GM18861 (cell line): ENCODE results near the gene CNOT9.
A peak's percentile ranks its signal among the peaks of the same experiment; 100 is the strongest.

Experiments used
- ATAC-seq: cut with Tn5 transposase; IDR thresholded peaks from one replicate; pipeline ENCODE4 v1.9.1; 2021; ENCODE audit not compliant: unreplicated experiment

Gene CNOT9

DNA sequence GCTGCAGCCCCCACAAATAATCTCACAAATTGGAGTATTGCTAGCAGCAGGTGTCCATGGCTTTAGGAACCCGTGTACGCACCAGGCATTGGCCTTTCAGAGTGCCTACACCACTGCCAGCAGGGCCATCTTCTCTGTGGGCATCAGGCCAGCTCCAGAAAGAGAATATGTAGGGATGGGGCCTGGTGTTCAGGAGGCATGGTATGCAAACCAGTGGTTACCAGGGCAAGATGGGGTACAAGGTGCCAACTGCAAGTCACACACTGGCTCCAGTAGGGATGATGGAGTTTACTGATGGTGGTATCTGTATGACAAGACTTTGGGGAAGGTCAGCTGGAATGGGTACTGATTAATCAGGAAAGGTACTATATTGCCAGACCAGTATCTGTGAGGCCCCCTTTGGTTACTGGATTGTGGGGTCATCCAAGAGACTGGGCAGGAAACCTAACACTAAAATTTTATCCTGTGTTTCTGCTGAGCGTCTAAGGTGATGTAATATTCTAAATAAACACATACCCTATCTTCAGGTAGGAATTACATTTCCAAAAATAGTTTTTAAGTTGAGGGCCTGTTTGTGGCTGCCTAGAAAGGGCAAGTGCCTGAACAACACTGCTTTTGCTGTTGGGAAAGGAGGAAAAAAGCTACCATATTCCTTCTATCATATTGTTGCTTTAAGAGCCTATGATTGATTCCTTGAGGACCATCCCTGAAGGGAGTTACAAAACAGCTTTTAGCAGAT is 9.0 kb downstream of the CNOT9 start:
- ATAC-seq = no peak

DNA sequence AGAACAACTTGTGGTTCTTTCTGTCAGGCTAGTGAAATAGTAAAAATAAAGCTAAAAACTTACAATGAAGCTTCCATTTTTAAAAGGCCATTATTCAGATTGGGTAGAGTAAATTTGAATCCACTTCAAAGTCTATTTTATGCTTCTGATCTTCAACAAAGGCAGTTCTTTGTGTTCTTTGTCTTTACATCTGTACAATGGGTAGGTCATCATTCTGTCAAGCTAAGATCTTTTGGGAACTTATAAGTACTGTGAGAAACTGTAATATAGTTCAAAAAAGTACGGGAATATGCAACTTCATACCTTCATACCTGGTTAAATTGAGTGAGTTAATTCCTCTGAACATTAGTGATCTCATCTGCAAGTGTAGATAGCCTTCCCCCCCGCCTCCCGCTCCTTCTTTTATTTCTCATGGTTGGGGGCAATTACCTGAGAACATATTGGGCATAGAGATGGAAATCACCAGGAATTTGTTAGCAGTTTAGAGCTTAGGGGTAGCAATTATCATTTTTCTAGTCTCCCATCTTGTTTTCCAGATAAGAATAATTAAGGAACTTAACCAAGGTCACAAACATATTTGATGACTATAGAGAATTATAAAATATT is 9.7 kb downstream of the CNOT9 start:
- no peak for ATAC-seq

DNA sequence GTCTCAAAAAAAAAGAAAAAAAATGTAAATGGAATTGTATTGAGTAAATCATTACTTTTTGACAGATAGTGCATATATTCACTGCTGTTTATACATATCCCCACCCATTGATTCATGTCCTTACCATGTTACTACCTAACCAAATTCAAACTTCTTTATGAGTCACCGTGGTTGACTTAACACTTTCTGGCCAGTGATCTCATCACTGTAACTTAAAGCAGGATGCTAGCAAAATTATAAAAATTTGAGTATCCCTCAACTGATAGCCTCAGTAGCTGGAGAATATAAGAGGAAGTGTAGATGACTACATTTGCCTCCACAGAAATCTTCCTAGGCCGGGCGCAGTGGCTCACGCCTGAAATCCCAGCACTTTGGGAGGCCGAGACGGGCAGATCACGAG is 13.4 kb downstream of the CNOT9 start:
- ATAC-seq = peak; percentile 77

DNA sequence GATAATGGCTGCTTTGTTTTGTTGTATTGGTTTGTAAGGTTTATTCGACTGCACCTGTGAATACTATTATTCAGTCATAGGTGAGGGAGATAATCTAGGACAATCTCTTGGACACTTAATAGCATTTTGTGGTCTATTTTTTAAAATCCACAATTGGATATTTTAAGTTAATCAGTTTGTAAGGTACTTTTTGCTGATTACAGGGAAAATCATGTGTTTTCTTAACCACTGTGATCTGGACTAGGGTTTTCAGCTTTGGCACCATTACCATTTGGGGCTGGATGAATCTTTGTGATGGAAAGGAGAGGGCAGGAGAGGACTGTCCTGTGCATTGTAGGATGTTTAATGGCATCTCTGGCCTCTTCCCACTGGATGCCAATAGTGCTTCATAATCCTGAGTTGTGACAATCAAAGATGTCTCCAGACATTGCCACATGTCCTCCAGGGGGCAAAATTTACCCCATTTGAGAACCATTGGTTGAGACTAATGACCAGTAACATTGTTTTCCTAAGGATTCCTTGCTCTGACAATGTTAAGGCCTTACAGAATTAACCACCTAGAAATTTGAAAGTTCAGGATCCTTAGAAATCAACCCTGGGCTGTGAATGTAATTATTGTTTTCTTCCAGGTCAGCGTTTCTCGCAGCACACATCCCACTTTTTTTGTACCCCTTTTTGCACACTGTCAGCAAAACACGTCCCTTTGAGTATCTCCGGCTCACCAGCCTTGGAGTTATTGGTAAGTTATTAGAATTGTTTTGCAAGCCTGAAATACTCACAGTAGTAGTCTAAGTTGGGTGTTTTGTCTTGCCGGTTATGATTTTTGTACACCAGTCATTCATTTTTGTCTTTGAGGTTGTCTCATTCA is 15.6 kb downstream of the CNOT9 start:
- no peak for ATAC-seq

DNA sequence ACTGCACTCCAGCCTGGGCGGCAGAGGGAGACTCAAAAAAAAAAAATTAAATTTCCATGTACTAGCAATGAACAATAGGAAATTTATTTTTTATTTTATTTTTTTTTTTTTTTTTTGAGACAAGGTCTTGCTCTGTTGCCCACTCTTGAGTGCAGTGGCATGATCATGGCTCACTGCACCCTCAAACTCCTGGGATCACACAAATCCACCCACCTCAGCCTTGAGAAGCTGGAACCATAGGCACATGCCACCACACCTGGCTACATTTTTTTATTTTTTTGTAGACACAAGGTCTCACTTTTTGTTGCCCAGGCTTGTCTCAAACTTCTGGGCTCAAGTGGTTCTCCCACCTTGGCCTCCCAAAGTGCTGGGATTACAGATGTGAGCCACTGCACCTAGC is 16.9 kb downstream of the CNOT9 start:
- ATAC-seq = no peak

DNA sequence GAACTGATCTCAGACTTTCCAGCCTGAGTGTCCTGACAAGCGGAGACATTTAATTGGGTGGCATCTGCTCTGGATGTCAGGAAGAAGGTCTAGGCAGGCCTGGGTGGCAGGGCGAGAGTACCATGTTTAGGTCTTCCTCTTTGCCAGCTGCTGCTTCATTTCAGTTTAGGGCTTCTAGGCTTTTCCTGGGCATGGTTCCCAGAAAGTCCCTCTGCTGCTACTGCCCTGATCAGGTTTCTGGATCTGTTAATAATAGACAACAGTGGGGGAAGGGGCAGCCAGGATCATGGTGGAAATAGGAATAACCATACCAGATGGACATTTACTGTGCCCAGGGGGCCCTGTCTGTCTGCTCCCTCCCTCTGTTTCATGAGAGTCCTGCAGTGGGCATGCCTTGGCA is 36.8 kb downstream of the CNOT9 start:
- ATAC-seq = no peak

DNA sequence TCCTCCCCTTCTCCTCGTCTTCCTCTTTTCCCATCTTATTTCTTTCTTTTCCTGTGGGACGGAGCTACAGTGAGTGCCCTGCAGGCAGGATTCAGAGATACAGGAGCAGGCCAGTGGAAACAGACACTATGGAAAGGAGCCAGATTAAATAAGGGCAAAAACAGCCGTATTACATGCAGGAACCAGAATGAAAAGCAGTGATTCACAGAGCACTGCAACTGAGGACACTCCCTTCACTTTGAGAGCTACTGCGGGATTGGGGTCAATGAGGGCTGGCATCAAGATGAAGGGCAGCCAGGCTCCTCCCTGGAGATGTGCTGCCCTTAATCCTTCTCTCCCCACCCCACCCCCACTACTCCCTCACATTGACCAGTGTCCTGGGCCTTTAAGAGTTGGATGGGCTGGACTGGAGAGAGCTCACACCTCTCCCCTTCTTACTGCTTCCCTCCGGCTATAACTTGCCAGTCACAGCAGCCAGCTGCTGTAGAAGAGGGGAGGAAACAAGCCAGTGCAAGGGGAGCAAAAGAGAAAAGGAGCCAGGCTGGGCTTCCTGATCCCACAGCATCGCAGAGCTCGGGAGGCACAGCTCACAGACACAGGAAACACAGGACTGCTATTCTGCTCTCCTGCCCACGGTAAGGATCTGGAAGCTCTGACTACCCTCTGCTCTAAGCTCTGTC is 38.9 kb downstream of the CNOT9 start, which contains the start of gene PLCD4:
TSS of gene PLCD4 (plus strand) at position 464 of the 680 bp plus-strand sequence. CDS start 7,841 bp downstream, outside the sequence.
- no peak for ATAC-seq

DNA sequence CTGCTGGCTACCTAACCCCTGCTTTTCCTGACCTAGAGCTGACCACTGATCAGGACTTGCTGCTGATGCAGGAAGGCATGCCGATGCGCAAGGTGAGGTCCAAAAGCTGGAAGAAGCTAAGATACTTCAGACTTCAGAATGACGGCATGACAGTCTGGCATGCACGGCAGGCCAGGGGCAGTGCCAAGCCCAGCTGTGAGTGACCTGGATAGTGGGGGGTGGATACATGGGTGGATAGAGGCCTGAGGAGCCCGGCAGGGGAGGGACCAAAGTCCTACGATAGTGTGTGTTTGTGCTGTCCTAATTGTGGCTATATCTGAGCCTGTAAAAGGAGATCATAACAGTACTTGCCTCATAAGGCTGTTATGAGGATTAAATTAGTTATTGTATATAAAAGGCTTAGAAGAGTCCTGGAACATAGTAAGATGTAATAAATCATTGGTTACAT is 47.3 kb downstream of the CNOT9 start:
- no peak for ATAC-seq

DNA sequence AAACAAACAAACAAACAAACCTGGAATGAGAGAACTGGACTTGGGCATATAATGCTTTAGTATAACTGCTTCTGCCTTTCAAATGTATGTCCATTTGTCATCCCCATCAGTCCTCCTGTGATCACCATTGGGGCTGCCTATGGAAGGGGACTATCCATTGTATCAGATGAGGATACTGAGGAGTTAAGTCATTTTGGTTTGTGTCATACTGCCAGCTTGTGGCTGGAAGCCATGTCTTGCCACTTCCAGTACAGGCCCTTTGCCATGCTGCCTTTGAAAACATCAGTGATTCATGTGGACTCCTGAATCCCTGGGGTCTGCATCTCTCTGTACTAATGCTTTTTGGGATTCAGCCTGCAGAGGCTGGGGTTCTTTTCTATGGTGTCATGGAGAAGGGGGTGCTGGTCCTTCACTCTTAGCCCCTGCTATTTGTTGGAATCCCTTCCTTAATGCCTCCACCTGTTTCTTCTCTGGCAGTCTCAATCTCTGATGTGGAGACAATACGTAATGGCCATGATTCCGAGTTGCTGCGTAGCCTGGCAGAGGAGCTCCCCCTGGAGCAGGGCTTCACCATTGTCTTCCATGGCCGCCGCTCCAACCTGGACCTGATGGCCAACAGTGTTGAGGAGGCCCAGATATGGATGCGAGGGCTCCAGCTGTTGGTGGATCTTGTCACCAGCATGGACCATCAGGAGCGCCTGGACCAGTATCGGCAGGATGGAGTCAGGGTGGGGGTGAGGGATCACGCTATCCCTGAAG is 49.6 kb downstream of the CNOT9 start:
- ATAC-seq = no peak

DNA sequence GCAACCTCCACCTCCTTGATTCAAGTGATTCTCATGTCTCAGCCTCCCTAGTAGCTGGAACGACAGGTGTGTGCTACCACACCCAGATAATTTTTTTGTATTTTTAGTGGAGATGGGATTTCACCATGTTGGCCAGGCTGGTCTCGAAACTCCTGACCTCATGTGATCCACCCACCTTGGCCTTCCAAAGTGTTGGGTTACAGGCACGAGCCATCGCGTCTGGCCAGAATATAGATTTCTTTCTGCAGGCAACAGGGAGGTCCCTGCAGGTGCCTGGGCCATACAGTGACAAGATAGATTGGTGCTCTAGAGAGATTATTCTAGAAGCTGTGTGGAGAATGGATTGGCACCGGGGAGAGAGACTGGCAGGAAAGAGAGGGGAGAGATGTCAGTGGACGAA is 52.4 kb downstream of the CNOT9 start:
- ATAC-seq = no peak

DNA sequence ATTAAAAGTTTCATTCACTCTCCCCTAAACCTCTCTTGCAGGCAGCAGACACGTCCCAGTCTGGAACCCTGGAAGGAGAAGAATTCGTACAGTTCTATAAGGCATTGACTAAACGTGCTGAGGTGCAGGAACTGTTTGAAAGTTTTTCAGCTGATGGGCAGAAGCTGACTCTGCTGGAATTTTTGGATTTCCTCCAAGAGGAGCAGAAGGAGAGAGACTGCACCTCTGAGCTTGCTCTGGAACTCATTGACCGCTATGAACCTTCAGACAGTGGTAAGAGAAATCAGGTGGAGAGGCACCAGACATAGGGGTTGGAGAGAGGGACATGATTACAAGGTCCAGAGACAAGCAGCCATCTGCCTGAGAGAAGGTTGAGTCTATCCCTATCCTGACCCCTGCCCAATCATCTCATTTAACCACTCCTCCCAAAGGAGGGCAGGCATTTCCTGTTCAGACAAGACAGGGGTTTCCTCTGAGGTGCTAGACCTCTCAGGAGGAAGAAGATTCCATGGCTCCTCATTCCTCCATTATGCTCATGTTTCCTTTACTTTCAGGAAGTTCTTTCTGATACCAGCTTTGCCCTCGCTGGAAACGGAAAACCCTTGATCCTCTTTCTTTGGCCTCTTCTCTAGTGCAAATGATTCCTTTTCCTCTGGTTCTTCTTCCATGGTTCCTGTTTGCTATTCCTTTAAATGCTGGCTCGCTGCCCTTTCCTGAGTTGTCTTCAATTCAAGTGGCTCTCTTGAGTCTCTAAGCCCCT is 54.1 kb downstream of the CNOT9 start:
- no peak for ATAC-seq

DNA sequence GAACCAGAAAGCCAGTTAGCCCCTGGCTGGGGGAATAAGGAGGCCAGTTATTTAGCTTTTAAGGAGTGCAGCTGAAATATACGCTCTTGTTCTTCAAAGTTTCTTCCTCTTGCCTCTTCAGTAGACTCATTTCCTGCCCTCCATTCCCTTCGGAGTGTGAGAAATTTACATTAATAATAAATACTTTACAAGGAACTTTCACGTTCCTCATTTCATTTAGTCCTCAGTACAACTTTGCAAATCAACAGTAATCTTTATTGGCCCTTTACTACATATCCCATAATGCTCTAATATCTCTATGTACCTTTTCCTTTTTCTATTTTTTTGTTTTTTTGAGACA is 54.7 kb downstream of the CNOT9 start:
- ATAC-seq = no peak

DNA sequence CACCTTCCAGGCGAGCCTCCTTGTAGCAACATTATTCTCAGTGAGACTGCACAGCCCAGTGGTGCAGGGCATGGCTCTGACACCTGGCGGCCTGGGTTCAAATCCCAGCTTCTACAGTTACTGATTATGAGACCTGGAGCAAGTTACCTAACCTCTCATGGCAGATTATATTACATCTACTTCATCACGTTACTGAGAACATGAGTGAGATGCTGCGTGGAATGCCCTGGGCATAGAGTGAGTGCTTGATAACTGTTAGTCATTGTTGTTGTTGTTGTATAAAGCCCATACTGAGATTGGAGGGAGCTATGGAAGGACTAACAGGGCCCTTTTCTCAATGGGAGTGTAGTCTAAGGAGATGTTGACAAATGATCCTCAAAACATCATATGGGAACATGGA is 57.7 kb downstream of the CNOT9 start:
- no peak for ATAC-seq

DNA sequence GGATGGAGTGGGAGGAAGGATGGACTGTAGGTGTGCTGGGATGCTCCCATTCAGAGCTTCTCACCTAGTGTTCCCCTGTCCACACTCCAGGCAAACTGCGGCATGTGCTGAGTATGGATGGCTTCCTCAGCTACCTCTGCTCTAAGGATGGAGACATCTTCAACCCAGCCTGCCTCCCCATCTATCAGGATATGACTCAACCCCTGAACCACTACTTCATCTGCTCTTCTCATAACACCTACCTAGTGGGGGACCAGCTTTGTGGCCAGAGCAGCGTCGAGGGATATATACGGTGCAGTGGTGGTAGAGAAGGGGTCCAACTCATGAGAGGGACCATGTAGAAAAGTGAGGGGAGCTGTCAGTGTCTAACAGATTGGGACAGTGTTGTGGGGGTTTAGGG is 59.3 kb downstream of the CNOT9 start:
- ATAC-seq = no peak

DNA sequence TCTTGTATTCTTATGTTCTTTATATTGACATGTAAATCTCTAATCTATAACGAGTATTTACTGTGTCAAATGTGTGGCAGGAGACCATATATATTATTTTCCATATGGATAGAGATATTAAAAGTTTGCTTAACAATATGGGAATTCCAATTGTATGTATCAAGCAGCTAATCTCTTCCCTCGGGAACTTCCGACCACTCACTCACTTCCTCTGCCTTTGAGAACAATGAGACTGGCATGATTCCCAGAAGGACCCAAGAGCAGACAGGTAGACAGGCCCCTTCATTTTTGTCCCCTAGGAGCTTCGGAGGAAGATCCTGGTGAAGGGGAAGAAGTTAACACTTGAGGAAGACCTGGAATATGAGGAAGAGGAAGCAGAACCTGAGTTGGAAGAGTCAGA is 63.2 kb downstream of the CNOT9 start:
- no peak for ATAC-seq

DNA sequence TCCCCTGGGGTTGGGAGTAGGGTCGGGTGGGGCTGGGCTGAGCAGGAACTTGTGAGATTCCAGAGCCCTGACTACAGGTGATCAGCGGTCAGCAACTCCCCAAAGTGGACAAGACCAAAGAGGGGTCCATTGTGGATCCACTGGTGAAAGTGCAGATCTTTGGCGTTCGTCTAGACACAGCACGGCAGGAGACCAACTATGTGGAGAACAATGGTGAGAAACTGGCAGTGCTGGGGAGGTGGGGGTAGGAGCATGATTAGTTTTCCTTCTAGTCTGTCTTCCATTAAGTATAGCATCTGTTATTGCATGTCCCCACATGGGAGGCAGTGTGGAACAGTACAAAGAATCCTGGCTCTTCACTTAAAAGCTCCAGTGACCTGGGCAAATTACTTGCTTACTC is 67.1 kb downstream of the CNOT9 start:
- no peak for ATAC-seq

DNA sequence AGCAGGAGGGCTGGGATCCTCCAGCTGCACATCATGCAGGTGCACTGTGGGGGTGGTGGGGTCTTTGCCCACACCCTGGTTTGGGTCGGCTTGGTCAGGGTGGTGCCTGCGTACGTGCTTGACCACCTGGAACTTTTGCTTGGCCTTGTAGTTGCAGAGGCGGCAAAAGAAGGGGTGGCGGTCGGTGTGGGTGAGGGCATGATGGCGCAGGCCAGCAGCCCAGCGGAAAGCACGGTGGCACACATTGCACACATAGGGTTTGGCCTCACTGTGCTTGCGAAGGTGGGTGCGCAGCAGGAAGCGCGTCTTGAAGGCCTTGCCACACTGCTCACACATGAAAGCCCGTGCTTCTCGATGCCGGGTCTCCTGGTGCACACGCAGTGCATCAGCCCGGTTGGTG is 69.7 kb downstream of the CNOT9 start:
- no peak for ATAC-seq

DNA sequence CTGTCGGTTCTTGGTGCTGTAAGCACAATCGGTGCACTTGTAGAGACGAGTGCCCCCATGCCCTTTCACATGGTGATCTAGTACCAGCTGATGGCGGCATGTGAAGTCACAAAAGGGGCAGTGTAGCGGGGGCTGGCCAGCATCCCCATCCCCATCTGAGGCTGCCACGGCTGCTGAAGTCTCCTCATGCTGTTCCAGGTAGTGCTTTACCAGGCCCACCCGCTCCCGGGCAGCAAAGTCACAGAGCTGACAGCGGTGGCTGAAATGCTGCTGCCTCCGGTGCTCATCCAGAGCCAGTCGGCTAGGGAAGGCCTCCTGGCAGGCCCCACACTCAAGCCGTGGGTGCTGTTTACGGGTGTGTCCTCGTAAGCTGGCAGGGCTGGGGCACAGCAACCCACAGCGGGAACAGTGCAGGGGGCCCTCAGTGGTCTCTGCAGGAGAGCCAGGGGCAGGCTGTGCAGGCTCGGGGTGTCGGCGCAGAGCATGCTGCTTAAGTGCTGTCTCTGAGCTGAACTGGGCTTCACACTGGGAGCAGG is 73.5 kb downstream of the CNOT9 start:
- no peak for ATAC-seq

DNA sequence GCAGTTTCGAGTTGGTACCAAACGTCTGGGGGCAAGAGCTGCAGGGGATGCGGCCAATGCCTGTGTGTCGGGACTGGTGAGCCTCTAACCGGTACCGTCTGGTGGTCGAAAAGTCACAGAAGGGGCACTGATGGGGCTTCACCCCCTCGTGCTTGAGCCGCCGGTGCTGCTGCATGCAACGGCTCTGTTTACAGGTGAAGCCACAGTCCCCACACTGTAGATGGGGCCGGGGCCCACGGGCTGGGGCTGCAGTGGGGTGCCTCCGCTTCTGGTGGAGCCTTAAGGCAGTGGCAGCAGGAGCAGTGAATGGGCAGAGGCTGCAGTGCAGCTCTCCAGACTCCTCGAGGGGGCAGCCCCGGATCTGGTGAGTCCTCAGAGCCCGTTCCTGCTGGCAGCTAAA is 74.1 kb downstream of the CNOT9 start:
- no peak for ATAC-seq
